C1 segment of cervical spinal cord (tissue), 14 donors: Measurements from ENCODE around the gene TOGARAM1.

ENCODE experiments used
- DNase-seq, 14 donors: peaks; one replicate each; lab custom pipeline; 2025; lab: John Stamatoyannopoulos, UW

Gene TOGARAM1

DNA sequence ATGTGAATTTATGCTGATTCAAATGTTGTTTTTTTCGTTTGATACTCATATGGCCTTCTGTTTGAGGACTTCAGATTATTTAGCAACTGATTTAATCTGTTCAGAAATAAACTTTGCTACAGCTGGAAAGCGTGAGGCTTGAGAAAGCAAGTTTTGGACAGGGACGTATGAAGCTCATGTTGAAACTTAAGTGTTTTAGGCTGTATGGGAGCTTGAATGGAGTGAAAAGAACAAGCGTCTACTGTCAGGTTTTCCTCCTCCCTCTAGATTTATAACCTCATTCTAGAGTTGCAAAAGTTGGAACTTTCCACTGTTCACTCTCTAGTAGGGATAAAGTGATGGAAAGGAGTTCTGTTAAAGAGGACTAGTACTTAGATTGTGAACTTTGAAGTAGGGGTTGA is 123.0 kb downstream of the TOGARAM1 start:
- no peak for DNase-seq

DNA sequence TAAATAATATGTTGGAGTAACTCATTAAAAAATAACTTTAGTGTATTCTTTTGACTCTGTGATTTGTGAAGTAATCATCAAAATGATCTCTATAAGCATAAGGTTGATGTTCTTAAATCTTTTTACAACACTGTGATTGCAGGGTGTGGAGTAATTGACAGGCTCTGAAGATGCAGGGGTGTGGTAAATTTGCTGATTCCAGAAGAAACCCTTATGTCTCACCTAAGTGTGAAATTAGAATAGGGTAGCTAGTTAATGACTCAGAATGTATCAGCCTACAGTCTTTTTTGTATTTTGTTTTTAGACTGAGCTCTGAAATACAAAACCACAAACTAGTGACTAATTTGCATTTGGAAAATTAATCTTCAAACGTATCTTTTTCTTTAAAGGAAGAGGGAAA is 127.8 kb downstream of the TOGARAM1 start:
- DNase-seq = no peak

DNA sequence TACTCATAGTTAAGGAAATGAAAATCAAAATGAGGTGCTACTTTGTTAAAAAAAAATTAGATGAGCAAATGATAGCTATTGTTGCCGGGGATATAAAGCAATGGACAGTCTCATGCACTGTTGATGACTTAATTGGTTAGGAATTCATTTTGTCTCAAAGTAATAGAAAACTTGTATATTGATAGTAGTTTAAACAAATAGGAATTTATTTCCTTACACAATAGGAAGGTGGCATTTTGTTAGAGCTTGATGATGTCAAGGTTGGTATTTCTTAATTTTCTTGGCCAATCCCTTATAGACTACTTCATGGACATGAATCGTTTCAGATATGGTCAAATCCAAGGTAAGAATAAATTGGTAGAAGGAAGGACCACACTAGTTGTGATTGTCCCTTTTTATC is 129.7 kb downstream of the TOGARAM1 start:
- no peak for DNase-seq

DNA sequence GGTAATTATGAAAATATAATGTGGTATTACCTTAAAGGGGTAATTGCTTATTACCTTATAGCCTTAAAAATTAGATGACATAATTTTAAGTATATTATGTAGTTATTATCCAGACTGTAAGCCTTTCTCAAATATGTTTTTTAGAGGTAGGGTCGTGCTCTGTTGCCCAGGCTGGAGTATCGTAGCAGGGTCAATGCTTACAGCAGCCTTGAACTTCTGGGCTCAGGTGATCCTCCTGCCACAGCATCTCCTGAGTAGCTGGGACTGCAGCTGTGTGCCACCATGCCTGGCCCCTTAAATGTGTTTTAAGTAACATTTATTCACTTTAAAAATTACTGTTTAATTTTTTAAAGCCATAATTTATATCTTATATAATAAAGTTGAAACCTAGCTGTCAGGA is 132.3 kb downstream of the TOGARAM1 start:
- no peak for DNase-seq

DNA sequence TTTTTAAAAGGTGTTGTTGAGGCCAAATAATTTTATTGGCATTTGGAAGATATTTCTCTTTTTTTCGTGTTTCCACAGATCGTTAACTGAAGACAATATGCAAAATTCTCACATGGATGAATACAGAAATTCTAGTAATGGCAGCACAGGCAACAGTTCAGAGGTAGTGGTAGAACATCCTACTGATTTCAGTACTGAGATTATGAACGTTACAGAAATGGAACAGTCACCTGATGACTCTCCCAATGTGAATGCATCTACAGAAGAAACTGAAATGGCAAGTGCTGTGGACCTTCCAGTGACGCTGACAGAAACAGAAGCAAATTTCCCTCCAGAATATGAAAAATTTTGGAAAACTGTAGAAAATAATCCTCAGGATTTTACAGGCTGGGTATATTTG is 133.2 kb downstream of the TOGARAM1 start:
- DNase-seq = no peak

DNA sequence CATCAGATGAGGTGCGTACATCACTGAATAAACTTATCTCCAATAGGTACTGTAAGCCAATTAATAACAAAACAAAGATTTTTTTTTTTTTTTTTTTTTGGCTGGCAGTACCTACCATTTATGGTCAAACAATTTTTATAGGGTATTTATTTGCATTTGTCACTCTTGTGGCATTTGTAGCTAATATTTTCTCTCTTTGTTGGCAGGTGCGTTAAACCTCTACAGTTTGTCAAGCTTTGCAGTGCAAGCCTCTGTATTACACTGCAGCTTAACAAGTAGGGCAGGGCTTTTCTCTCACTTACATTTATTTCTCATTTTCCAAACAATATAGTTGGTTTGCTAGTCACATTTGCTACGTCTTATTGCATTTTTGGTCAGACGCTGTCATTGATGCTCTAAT is 134.2 kb downstream of the TOGARAM1 start:
- DNase-seq = no peak

DNA sequence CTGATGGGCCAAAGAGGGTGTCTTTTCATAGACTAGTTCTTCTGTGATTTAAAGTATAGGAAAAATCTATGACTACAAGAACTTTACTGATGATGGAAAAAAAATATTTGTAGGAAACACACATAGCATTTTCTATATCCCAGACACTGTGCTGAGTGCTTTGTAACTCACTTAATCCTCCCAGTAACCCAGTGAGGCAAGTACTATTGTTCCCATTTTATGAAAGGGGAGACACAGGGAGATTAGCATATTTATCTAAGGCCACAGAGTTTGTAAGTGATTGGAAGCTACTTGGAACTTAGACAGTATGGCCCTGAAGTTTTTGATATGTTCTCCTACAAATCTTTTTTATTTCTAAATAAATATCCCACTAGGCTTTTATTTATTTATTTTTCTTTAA is 141.8 kb downstream of the TOGARAM1 start:
- DNase-seq = no peak

DNA sequence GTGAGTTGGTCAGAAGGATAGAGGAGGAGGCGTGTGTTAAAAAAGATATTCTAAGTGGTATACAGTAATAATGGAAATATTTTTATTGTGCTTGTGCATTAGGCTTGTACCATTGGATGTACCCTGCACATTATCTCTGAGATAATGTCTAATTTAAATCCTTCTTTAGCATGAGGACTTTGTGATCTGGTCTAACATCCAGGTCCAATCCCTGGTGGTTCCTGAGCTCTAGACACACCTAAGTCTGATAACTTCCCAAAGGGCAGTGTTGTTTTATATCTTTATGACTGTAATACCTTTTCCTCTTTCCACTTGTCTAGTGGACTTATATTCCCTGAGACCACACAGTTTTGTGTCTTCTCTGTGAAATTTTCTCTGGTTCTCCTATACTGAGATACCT is 142.6 kb downstream of the TOGARAM1 start:
- no peak for DNase-seq

DNA sequence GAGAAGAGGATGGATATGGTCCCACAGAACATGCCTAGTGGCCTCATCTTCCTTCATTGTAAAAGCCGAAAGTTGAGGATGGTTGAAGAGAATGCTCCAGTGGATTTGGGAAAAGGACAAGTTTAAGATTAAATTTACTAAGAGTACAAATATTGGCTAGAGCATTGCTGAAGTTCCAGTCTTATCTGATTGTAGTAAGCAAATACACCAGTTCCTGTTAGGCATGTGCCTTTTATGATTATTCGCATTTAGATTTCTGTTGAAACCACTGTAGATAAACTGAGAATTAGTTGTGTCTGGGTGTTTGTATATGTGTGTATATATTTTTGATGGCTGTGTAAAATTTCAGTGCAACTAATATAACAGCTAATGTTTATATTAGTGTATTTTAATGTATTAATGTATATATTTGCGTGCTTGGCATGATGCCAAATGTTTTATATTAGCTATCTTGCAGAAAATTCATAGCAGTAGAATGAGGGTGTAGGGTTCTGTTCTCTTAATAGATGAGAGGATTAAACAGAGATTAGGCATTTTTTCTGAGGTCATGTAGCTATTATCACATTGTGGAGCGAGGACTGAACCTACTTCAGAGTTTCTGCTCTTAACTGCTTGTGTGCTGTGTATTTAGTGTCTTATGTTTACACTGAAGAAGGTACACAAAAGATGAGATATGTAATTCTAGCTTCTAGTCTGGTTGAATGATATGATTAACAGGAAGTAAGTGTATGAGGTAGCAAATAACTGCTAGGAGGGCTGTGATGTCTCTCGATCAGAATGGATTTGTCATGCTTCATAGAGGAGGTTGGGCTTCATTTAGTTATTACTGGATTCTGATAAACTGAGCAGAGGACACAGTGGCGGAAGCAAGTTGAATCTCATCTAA is 151.1 kb downstream of the TOGARAM1 start:
- DNase-seq = no peak

DNA sequence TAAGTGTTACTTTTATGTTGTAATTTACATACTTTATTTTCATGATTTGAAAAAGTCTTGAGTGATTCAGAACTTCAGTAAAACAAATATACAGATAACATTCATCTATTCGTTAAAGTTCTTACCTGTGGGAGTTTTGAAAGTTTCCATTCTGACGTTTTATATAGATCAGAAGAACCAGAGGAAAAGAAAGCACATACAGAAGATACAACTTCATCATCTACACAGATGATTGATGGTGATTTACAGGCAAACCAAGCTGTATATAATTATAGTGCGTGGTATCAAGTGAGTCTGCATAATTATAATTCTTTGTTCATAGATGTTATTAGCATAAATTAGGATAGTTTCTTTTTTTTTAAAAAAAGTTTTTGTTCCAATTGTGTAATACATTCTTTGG is 152.3 kb downstream of the TOGARAM1 start:
- no peak for DNase-seq

DNA sequence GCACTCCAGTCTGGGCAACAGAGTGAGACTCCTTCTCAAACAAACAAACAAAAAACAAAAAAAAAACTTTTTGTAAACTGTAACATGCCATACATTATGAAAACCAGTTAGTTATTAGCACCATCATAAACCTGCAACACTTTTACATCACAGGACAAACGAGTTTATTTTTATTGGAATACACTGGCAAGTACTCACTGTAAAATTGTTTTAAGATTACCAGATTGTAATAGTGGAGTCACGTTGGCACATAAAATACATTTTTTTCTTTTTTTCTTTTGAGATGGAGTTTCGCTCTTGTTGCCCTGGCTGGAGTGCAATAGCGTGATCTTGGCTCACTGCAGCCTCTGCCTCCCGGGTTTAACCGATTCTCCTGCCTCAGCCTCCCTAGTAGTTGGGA is 156.6 kb downstream of the TOGARAM1 start:
- no peak for DNase-seq

DNA sequence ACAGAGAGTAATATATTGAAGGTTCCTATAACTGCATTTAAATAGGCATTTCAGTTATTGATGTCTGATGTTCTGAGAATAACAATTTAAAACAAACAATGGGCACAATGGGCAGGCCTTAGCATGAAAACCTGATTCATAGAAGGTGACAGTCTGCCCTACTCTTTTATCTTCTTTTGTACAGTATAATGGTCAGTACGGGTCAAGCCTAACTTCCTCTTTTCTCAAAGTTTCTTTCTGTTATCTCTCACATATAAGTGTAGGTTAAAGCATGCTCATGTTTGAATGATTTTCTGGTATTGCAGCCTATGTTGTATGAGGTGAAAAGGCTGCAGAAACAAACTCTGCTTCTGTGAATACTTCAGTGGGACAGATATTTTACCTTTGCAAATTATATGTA is 158.1 kb downstream of the TOGARAM1 start:
- DNase-seq = no peak

DNA sequence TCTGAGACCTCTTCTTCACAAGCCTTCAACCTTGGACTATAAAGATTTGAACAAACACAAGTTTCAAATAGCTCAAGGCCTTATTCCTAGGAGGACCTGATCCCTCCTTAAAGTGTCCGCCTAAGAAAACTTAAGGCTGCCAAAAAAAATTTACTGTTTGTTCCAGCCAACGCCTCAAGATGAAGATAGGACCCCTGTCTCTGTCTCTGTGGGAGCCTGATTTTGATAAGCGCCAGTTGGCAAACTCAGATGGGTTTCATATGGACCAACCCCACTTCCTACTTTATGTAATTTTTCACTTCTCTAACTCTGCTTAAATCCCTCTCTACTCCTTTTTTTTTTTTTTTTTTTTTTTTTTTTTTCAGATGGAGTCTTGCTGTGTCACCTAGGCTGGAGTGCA is 161.3 kb downstream of the TOGARAM1 start:
- DNase-seq = no peak
